Trophoblast cell (in vitro differentiated cells and primary cell): ENCODE data around the gene APOL2.
A peak's percentile ranks its signal among the peaks of the same experiment; 100 is the strongest.

ENCODE experiments used
- DNase-seq, 2 donors: peaks; one replicate each; pipeline ENCODE4 v3.0.0-alpha.2; 2016
- H2AFZ ChIP-seq: 2 replicates; pipeline ENCODE4 v1.6.1; 2013; ENCODE audit warnings: low read length, moderate library complexity, mild to moderate bottlenecking; ENCODE audit not compliant: insufficient read depth, poor library complexity
- H2AK5ac ChIP-seq: 2 replicates; pipeline ENCODE4 v1.6.1; 2013; ENCODE audit warnings: mild to moderate bottlenecking, low read length
- H2BK120ac ChIP-seq: 2 replicates; pipeline ENCODE4 v1.6.1; 2013; ENCODE audit warnings: low read length, mild to moderate bottlenecking, moderate library complexity; ENCODE audit not compliant: insufficient read depth, poor library complexity
- H2BK12ac ChIP-seq: 2 replicates; pipeline ENCODE4 v1.6.1; 2013; ENCODE audit warnings: mild to moderate bottlenecking, low read length, moderate library complexity
- H2BK5ac ChIP-seq: 2 replicates; pipeline ENCODE4 v1.6.1; 2013; ENCODE audit warnings: low read length, low read depth, moderate library complexity, mild to moderate bottlenecking; ENCODE audit not compliant: poor library complexity
- H3K14ac ChIP-seq: 2 replicates; pipeline ENCODE4 v1.6.1; 2013; ENCODE audit warnings: mild to moderate bottlenecking, low read length
- H3K18ac ChIP-seq: 2 replicates; pipeline ENCODE4 v1.6.1; 2013; ENCODE audit warnings: mild to moderate bottlenecking, low read length
- H3K23ac ChIP-seq: 2 replicates; pipeline ENCODE4 v1.6.1; 2013; ENCODE audit warnings: low read length
- H3K27ac ChIP-seq: 2 replicates; pipeline ENCODE4 v1.5.1; 2013; ENCODE audit warnings: low read depth, mild to moderate bottlenecking, inconsistent platforms, low read length, moderate library complexity
- H3K27me3 ChIP-seq: 2 replicates; pipeline ENCODE4 v1.6.1; 2013; ENCODE audit warnings: inconsistent platforms, mild to moderate bottlenecking, low read length, moderate library complexity; ENCODE audit not compliant: insufficient read depth
- H3K36me3 ChIP-seq, 2 experiments: 1 replicate in 1 of 2; 2 replicates in 1 of 2; pipeline ENCODE4 v1.6.1; 2013; ENCODE audit warnings: low read length in 2 of 2, mild to moderate bottlenecking in 2 of 2, moderate library complexity in 1 of 2; ENCODE audit not compliant: insufficient read depth in 2 of 2, control insufficient read depth in 1 of 2
- H3K4ac ChIP-seq: 2 replicates; pipeline ENCODE4 v1.6.1; 2013; ENCODE audit warnings: low read depth, mild to moderate bottlenecking, low read length, moderate library complexity
- H3K4me1 ChIP-seq, 2 experiments: 1 replicate in 1 of 2; 2 replicates in 1 of 2; pipeline ENCODE4 v1.6.1; 2013; ENCODE audit warnings: low read length in 2 of 2, mild to moderate bottlenecking in 2 of 2, moderate library complexity in 1 of 2; ENCODE audit not compliant: insufficient read depth in 2 of 2, control insufficient read depth in 1 of 2
- H3K4me2 ChIP-seq: 2 replicates; pipeline ENCODE4 v1.6.1; 2013; ENCODE audit warnings: inconsistent platforms, mild to moderate bottlenecking, low read length, moderate library complexity
- H3K4me3 ChIP-seq: 2 replicates; pipeline ENCODE4 v1.5.1; 2013; ENCODE audit warnings: mild to moderate bottlenecking, low read depth, low read length, inconsistent platforms
- H3K79me1 ChIP-seq: one replicate; pipeline ENCODE4 v1.6.1; 2013; ENCODE audit warnings: low read length
- H3K79me2 ChIP-seq: 2 replicates; pipeline ENCODE4 v1.6.1; 2013; ENCODE audit warnings: low read length, mild to moderate bottlenecking; ENCODE audit not compliant: control insufficient read depth, insufficient read depth, poor library complexity
- H3K9ac ChIP-seq: 2 replicates; pipeline ENCODE4 v1.6.1; 2013; ENCODE audit warnings: mild to moderate bottlenecking, low read length
- H3K9me3 ChIP-seq: 2 replicates; pipeline ENCODE4 v1.6.1; 2013; ENCODE audit warnings: low read depth, mild to moderate bottlenecking, control low read depth, inconsistent platforms, low read length; ENCODE audit not compliant: insufficient read depth
- H4K12ac ChIP-seq: 2 replicates; pipeline ENCODE4 v1.6.1; 2013; ENCODE audit warnings: low read depth, mild to moderate bottlenecking, low read length, moderate library complexity
- H4K8ac ChIP-seq: 2 replicates; pipeline ENCODE4 v1.6.1; 2013; ENCODE audit warnings: low read depth, mild to moderate bottlenecking, low read length, moderate library complexity
- H4K91ac ChIP-seq: one replicate; pipeline ENCODE4 v1.6.1; 2013; ENCODE audit warnings: low read depth, mild to moderate bottlenecking, low read length, moderate library complexity
- WGBS: extraction: QIAGEN DNeasy Blood & Tissue Kit; methylation state at CpG from one replicate; pipeline ENCODE4 v1.1.7; 2013; ENCODE audit warnings: missing lambda C conversion rate; ENCODE audit not compliant: insufficient read length, insufficient coverage; ENCODE audit errors: extremely low coverage; 5-methylcytosine and 5-hydroxymethylcytosine counted together

Gene APOL2

DNA sequence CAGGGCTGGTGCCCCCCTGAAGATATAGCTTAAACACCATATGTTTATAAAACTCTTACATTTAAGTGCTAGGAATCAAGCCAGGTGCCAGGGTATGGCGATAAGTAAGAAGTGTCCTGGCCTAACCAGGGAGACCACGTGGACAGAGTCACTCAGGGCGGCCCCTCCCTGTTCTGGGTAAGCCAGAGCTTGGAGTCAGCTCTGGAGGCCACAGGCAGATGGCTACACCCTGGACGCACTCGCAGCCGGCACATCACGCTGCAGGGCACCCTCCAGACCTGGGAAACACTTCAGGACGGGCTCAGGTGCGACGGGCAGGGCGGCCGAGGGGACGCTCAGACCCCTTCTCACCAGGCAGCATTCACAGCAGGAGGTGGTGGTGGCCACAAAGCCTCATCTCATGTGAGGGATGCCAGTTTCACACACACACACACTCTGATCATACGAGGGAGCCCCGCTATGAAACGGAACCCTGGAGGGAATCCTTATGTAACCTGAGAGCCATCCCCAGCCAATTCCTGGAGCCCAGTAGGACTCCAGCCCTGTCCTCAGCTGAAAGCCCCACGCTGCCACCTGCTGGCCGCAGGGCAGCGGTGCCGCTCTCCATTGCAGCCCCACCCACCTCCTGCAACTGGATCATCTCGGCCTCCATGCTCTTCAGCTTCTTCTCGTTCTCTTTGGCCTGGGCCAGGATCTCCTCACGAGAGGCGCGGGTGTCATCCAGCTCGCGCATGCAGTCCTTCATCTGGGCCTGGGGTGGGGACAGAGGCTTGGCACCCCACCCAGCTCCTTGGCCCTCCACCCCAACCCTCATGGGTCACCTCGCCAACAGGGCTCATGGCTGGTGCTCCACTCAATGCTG lies 47.0 kb upstream of the APOL2 start:
- no peak overlapping the region for H3K9ac ChIP-seq
- no peaks in the 10 kb centered on the region for H3K4me1 ChIP-seq
- no peak overlapping the region for H2AK5ac ChIP-seq
- no peaks in the 10 kb centered on the region for H3K79me2 ChIP-seq
- H3K4me3 ChIP-seq: no peak overlapping the region
- no peak overlapping the region for H3K14ac ChIP-seq
- no peak overlapping the region for H3K23ac ChIP-seq
- no peak overlapping the region for H4K8ac ChIP-seq
- peak overlapping the region; percentile 2 for H2BK12ac ChIP-seq
- H3K4ac ChIP-seq: no peak overlapping the region
- H3K36me3 ChIP-seq: peaks cover 79 to 83% of the 10 kb centered on the region in 2 experiments
- peaks cover 1% of the 10 kb centered on the region for H3K9me3 ChIP-seq
- no peak overlapping the region for H4K12ac ChIP-seq
- H3K27me3 ChIP-seq: no peaks in the 10 kb centered on the region
- H2AFZ ChIP-seq: no peak overlapping the region
- H3K4me2 ChIP-seq: no peak overlapping the region
- peak; percentile 67 to 78 for DNase-seq
- H3K79me1 ChIP-seq: no peaks in the 10 kb centered on the region
- no peak overlapping the region for H2BK120ac ChIP-seq
- no peak overlapping the region for H2BK5ac ChIP-seq
- no peak overlapping the region for H4K91ac ChIP-seq
- no peak overlapping the region for H3K27ac ChIP-seq
- no peak overlapping the region for H3K18ac ChIP-seq
- no CpG with 5 or more reads among the region's 28 CpGs for WGBS

DNA sequence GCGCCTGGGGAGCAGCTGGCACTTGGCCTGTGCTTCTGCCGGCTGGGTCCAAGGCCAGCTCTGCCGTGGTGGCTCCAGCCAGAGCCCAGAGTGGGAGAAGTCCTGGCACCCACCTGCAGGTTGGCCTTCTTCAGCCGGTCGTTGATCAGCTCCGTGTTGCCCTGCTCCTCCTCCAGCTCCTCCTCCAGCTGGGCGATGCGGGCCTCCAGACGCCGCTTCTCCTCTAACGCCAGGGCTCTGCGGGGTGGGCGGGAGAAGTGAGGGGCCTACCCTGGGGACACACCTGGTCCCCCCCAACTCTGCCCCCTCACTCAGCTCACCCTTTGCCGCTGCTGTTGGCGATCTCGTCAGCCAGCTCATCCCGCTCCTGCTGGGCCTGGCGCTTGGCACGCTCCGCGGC lies 46.2 kb upstream of the APOL2 start:
- no peak overlapping the region for H4K91ac ChIP-seq
- WGBS: no CpG with 5 or more reads among the region's 21 CpGs
- peaks cover 1% of the 10 kb centered on the region for H3K9me3 ChIP-seq
- H3K18ac ChIP-seq: peak overlapping the region; percentile 51
- no peaks in the 10 kb centered on the region for H3K79me1 ChIP-seq
- no peak overlapping the region for H4K12ac ChIP-seq
- no peaks in the 10 kb centered on the region for H3K27me3 ChIP-seq
- no peak overlapping the region for H3K27ac ChIP-seq
- no peaks in the 10 kb centered on the region for H3K4me1 ChIP-seq
- no peak overlapping the region for H2BK12ac ChIP-seq
- no peak for DNase-seq
- no peaks in the 10 kb centered on the region for H3K79me2 ChIP-seq
- peaks cover 81 to 89% of the 10 kb centered on the region in 2 experiments for H3K36me3 ChIP-seq
- H2AFZ ChIP-seq: no peak overlapping the region
- H4K8ac ChIP-seq: no peak overlapping the region
- H2AK5ac ChIP-seq: no peak overlapping the region
- no peak overlapping the region for H3K4ac ChIP-seq
- H2BK5ac ChIP-seq: no peak overlapping the region
- no peak overlapping the region for H3K9ac ChIP-seq
- no peak overlapping the region for H3K23ac ChIP-seq
- no peak overlapping the region for H3K4me2 ChIP-seq
- H3K14ac ChIP-seq: no peak overlapping the region
- no peak overlapping the region for H2BK120ac ChIP-seq
- no peak overlapping the region for H3K4me3 ChIP-seq

DNA sequence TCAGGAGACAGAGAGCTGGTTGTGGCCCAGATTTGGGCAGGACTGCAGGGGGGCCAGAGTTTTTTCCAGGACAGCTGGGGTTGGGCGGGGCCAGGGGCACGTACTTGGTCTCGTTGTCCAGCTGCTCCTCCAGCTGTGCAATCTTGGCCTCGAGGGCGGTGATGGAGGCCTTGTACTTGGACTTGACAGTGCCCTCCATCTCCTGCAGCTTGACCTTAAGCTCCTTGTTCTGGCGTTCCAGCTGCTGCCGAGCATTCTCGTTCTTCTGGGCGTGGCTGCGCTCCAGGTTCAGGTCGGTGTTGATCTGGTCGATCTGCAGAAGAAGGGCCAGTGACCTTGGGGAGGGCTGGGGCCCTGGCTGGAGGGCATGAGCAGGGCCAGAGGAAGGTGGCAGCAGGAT lies 45.7 kb upstream of the APOL2 start:
- H3K9me3 ChIP-seq: peaks cover 1% of the 10 kb centered on the region
- no peaks in the 10 kb centered on the region for H3K4me1 ChIP-seq
- no peak overlapping the region for H2AK5ac ChIP-seq
- peaks cover 81 to 90% of the 10 kb centered on the region in 2 experiments for H3K36me3 ChIP-seq
- no peak overlapping the region for H3K18ac ChIP-seq
- no peak overlapping the region for H2BK5ac ChIP-seq
- H2BK120ac ChIP-seq: no peak overlapping the region
- H2AFZ ChIP-seq: no peak overlapping the region
- no peak overlapping the region for H4K91ac ChIP-seq
- no peak overlapping the region for H3K4me3 ChIP-seq
- H3K4ac ChIP-seq: no peak overlapping the region
- no peak overlapping the region for H3K9ac ChIP-seq
- H4K8ac ChIP-seq: no peak overlapping the region
- no peak overlapping the region for H3K14ac ChIP-seq
- H3K23ac ChIP-seq: no peak overlapping the region
- no peak overlapping the region for H4K12ac ChIP-seq
- no peak for DNase-seq
- no CpG with 5 or more reads among the region's 12 CpGs for whole genome bisulfite sequencing
- H3K27ac ChIP-seq: no peak overlapping the region
- H3K79me2 ChIP-seq: no peaks in the 10 kb centered on the region
- no peak overlapping the region for H3K4me2 ChIP-seq
- no peak overlapping the region for H2BK12ac ChIP-seq
- H3K79me1 ChIP-seq: no peaks in the 10 kb centered on the region
- H3K27me3 ChIP-seq: no peaks in the 10 kb centered on the region

DNA sequence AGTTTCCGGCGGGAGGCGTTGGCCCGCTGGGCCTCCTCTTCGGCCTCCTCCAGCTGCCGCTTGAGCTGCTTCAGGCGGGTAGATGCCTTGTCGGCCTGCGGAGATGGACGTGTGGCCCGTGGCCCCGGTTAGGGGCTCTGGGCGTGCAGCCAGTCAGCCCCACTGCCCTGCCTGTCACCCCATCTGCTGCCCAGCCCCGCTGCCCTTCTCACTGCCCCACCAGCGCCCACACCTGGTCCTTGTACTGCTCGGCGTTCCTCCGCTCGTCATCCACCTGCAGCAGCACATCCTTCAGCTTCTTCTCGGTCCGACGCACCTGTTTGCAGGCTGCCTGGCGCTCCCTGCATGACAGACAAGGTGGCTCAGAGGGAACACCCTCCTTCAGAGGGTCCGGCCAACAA lies 44.8 kb upstream of the APOL2 start:
- no peak overlapping the region for H2AK5ac ChIP-seq
- peaks cover 1% of the 10 kb centered on the region for H3K9me3 ChIP-seq
- H3K79me1 ChIP-seq: no peaks in the 10 kb centered on the region
- H4K8ac ChIP-seq: no peak overlapping the region
- no peak overlapping the region for H4K91ac ChIP-seq
- no peak overlapping the region for H3K23ac ChIP-seq
- H3K27me3 ChIP-seq: no peaks in the 10 kb centered on the region
- H2BK5ac ChIP-seq: no peak overlapping the region
- no CpG with 5 or more reads among the region's 24 CpGs for whole genome bisulfite sequencing
- no peaks in the 10 kb centered on the region for H3K79me2 ChIP-seq
- H3K18ac ChIP-seq: no peak overlapping the region
- H2BK120ac ChIP-seq: no peak overlapping the region
- no peak overlapping the region for H3K4ac ChIP-seq
- peaks cover 73 to 82% of the 10 kb centered on the region in 2 experiments for H3K36me3 ChIP-seq
- no peaks in the 10 kb centered on the region for H3K4me1 ChIP-seq
- no peak overlapping the region for H2AFZ ChIP-seq
- H3K9ac ChIP-seq: no peak overlapping the region
- no peak overlapping the region for H2BK12ac ChIP-seq
- DNase-seq: no peak
- H3K27ac ChIP-seq: no peak overlapping the region
- H3K14ac ChIP-seq: no peak overlapping the region
- H3K4me3 ChIP-seq: no peak overlapping the region
- no peak overlapping the region for H4K12ac ChIP-seq
- H3K4me2 ChIP-seq: no peak overlapping the region
